HCT116 (cell line): ENCODE results near the gene ERCC4. TPM values are rescaled to one million over a fixed set of nuclear protein-coding genes. Genes with fewer than 3 reads are reported as not detected.

ENCODE experiments used
- ATAC-seq: fragments of 200-7000 bp; cut with Tn5 transposase; 2 replicates; pipeline ENCODE4 v1.9.1; 2020; ENCODE audit warnings: mild to moderate bottlenecking, moderate library complexity
- BruUV-seq: library from RNA; stranded (reverse); fragments of 400-500 nt; replicated peaks from 2 replicates; lab custom pipeline; 2021; lab: Mats Ljungman, UMichigan
- CTCF ChIA-PET: fragments of 300-600 bp; sonication (Branson Sonifier 250); formaldehyde crosslinking; loops from one replicate; lab custom pipeline; 2021; ENCODE audit warnings: antibody characterized with exemption; lab: Charles Lee
- POLR2A ChIA-PET: fragments of 300-600, 350-600 bp; sonication (Branson Sonifier 250); formaldehyde crosslinking; loops from one replicate; lab custom pipeline; 2021; ENCODE audit warnings: antibody characterized with exemption; lab: Charles Lee
- RAD21 ChIA-PET, 2 experiments: fragments of 300-600 bp; sonication (Branson Sonifier 250); formaldehyde crosslinking; loops; one replicate each; lab custom pipeline; 2023; ENCODE audit warnings: low total read pairs in 2 of 2; ENCODE audit not compliant: uncharacterized antibody in 2 of 2, unreplicated experiment in 2 of 2, low non-redundant PET in 1 of 2; lab: Charles Lee
- DNase-seq: peaks from one replicate; pipeline ENCODE4 v3.0.0-alpha.2; 2010; ENCODE audit warnings: low read depth, low spot score
- H2AFZ ChIP-seq: fragments of 200-600 bp; shearing (Covaris generic), sonication (generic); 2 replicates; pipeline ENCODE4 v1.6.1; 2017; ENCODE audit warnings: low read depth, mixed run types, mixed read lengths, antibody characterized with exemption, low read length; ENCODE audit not compliant: poor library complexity, severe bottlenecking
- H3K27ac ChIP-seq: 2 replicates; pipeline ENCODE4 v1.5.1; 2012; ENCODE audit warnings: low read depth, low read length
- H3K27me3 ChIP-seq: fragments of 200-600 bp; sonication (generic); 2 replicates; pipeline ENCODE4 v1.6.1; 2016; ENCODE audit warnings: mixed run types, low read length, mixed read lengths; ENCODE audit not compliant: insufficient read depth
- H3K36me3 ChIP-seq, 2 experiments: fragments of 200-500 bp in 1 of 2; fragments of 200-600 bp in 1 of 2; sonication (Bioruptor generic) in 1 of 2; sonication (generic) in 1 of 2; 2 replicates each; pipeline versions ENCODE4 v1.5.1 to v1.6.1; 2014 to 2016; ENCODE audit warnings: low read length in 2 of 2, inconsistent platforms in 1 of 2, mixed read lengths in 1 of 2, mixed run types in 1 of 2; ENCODE audit not compliant: insufficient read depth in 2 of 2, control insufficient read depth in 1 of 2
- H3K4me1 ChIP-seq, 2 experiments: fragments of 200-600 bp in 1 of 2; sonication (generic) in 1 of 2; 2 replicates each; pipeline versions ENCODE4 v1.5.1 to v1.6.1; 2012 to 2017; ENCODE audit warnings: low read length in 2 of 2, inconsistent platforms in 1 of 2, mild to moderate bottlenecking in 1 of 2, mixed read lengths in 1 of 2, mixed run types in 1 of 2, moderate library complexity in 1 of 2; ENCODE audit not compliant: insufficient read depth in 2 of 2, control insufficient read depth in 1 of 2
- H3K4me2 ChIP-seq: fragments of 200-600 bp; sonication (generic); 2 replicates; pipeline ENCODE4 v1.6.1; 2017; ENCODE audit warnings: mixed run types, low read length, mixed read lengths
- H3K4me3 ChIP-seq, 2 experiments: fragments of 200-600 bp in 1 of 2; sonication (generic) in 1 of 2; replicated peaks in 1 of 2; 2 replicates each; pipeline ENCODE4 v1.5.1; 2011 to 2016; ENCODE audit warnings: low read length in 2 of 2, control low read depth in 1 of 2, low read depth in 1 of 2, mild to moderate bottlenecking in 1 of 2, mixed read lengths in 1 of 2, mixed run types in 1 of 2
- H3K79me2 ChIP-seq: fragments of 200-600 bp; sonication (generic); 2 replicates; pipeline ENCODE4 v1.6.1; 2017; ENCODE audit warnings: mild to moderate bottlenecking, mixed run types, low read length, moderate library complexity, mixed read lengths; ENCODE audit not compliant: insufficient read depth
- H3K9ac ChIP-seq: fragments of 200-600 bp; sonication (generic); 2 replicates; pipeline ENCODE4 v1.6.1; 2016; ENCODE audit warnings: low read length, mixed read lengths
- H3K9me2 ChIP-seq: fragments of 200-600 bp; sonication (generic), shearing (Covaris generic); 2 replicates; pipeline ENCODE4 v1.6.1; 2017; ENCODE audit warnings: mixed run types, mild to moderate bottlenecking, moderate library complexity; ENCODE audit not compliant: insufficient read depth
- H3K9me3 ChIP-seq, 2 experiments: fragments of 200-500 bp in 1 of 2; fragments of 200-600 bp in 1 of 2; sonication (Bioruptor generic) in 1 of 2; sonication (generic) in 1 of 2; 2 replicates each; pipeline ENCODE4 v1.6.1; 2014 to 2017; ENCODE audit warnings: low read length in 2 of 2, mixed read lengths in 2 of 2, inconsistent platforms in 1 of 2, low read depth in 1 of 2, mild to moderate bottlenecking in 1 of 2, mixed run types in 1 of 2, moderate library complexity in 1 of 2; ENCODE audit not compliant: control insufficient read depth in 1 of 2, insufficient read depth in 1 of 2
- H4K20me1 ChIP-seq: fragments of 200-600 bp; sonication (generic), shearing (Covaris generic); 2 replicates; pipeline ENCODE4 v1.6.1; 2017; ENCODE audit warnings: mixed run types, mild to moderate bottlenecking, moderate library complexity; ENCODE audit not compliant: insufficient read depth
- CBX3 ChIP-seq: IDR thresholded peaks from 2 replicates; pipeline ENCODE4 v1.6.1; 2012; ENCODE audit warnings: low read depth
- CEBPB ChIP-seq: IDR thresholded peaks from 2 replicates; pipeline ENCODE4 v1.6.1; 2012; ENCODE audit warnings: low read depth
- EGR1 ChIP-seq: IDR thresholded peaks from 2 replicates; pipeline ENCODE4 v1.6.1; 2012; ENCODE audit warnings: low read depth
- ELF1 ChIP-seq: IDR thresholded peaks from 2 replicates; pipeline ENCODE4 v1.6.1; 2012; ENCODE audit warnings: low read depth, borderline replicate concordance
- EZH2 ChIP-seq: fragments of 200-600 bp; sonication (generic); IDR thresholded peaks from 2 replicates; pipeline ENCODE4 v1.6.1; 2017; ENCODE audit warnings: antibody characterized with exemption, mixed run types
- EZH2phosphoT487 ChIP-seq: fragments of 200-600 bp; IDR thresholded peaks from 2 replicates; pipeline ENCODE4 v1.6.1; 2018; ENCODE audit warnings: antibody characterized with exemption, borderline replicate concordance
- FOSL1 ChIP-seq: IDR thresholded peaks from 2 replicates; pipeline ENCODE4 v1.6.1; 2012; ENCODE audit warnings: low read depth
- JUND ChIP-seq: IDR thresholded peaks from 2 replicates; pipeline ENCODE4 v1.6.1; 2012
- MAX ChIP-seq: IDR thresholded peaks from 2 replicates; pipeline ENCODE4 v1.6.1; 2012
- SIN3A ChIP-seq: IDR thresholded peaks from 2 replicates; pipeline ENCODE4 v1.6.1; 2012; ENCODE audit warnings: low read depth
- SP1 ChIP-seq: IDR thresholded peaks from 2 replicates; pipeline ENCODE4 v1.6.1; 2012; ENCODE audit warnings: low read depth
- SRF ChIP-seq: IDR thresholded peaks from 2 replicates; pipeline ENCODE4 v1.6.1; 2012; ENCODE audit warnings: low read depth
- TCF7L2 ChIP-seq: IDR thresholded peaks from 2 replicates; pipeline ENCODE4 v1.7.0; 2011; ENCODE audit warnings: borderline replicate concordance, inconsistent platforms; ENCODE audit not compliant: insufficient read depth, insufficient read length; ENCODE audit errors: extremely low read depth
- YY1 ChIP-seq: IDR thresholded peaks from 2 replicates; pipeline ENCODE4 v1.6.1; 2011; ENCODE audit warnings: low read length, low read depth, moderate library complexity, mild to moderate bottlenecking; ENCODE audit not compliant: insufficient replicate concordance; ENCODE audit errors: extremely low read depth
- ZFX ChIP-seq: fragments of 450-650 bp; IDR thresholded peaks from 2 replicates; pipeline ENCODE4 v1.6.1; 2017
- ZNF274 ChIP-seq: fragments of 200-500 bp; sonication (Bioruptor generic); IDR thresholded peaks from 2 replicates; pipeline ENCODE4 v1.6.1; 2014; ENCODE audit warnings: mild to moderate bottlenecking, low read depth, low read length, inconsistent platforms
- intact Hi-C: fragments of 100-400 bp; cut with micrococcal nuclease; formaldehyde crosslinking; loops from 2 replicates; pipeline ENCODE4 v1.10.0; 2022
- total RNA-seq: library from RNA; stranded (reverse); gene quantifications from one replicate; pipeline ENCODE4 v1.2.1, GENCODE V29; 2021; ENCODE audit not compliant: unreplicated experiment
- TF ChIP-seq, protein P1 (sequence below): IDR thresholded peaks from 2 replicates; pipeline ENCODE4 v1.6.1; 2012
- TF ChIP-seq, protein P2 (sequence below): IDR thresholded peaks from 2 replicates; pipeline ENCODE4 v1.6.1; 2011; ENCODE audit warnings: mild to moderate bottlenecking, low read length, moderate library complexity; ENCODE audit not compliant: insufficient replicate concordance; ENCODE audit errors: extremely low read depth
- TF ChIP-seq, protein P3 (sequence below): IDR thresholded peaks from 2 replicates; pipeline ENCODE4 v1.6.1; 2012; ENCODE audit warnings: low read depth
- TF ChIP-seq, protein P4 (sequence below), 3 experiments: fragments of 200-600 bp in 1 of 3; sonication (generic) in 1 of 3; IDR thresholded peaks in 2 of 3; conservative IDR thresholded peaks in 1 of 3; 2 replicates each; pipeline ENCODE4 v1.5.1; 2012 to 2017; ENCODE audit warnings: low read depth in 2 of 3, low read length in 2 of 3, antibody characterized with exemption in 1 of 3, borderline replicate concordance in 1 of 3, control low read depth in 1 of 3, mild to moderate bottlenecking in 1 of 3, mixed read lengths in 1 of 3, mixed run types in 1 of 3, moderate library complexity in 1 of 3; ENCODE audit not compliant: insufficient read depth in 1 of 3

Gene ERCC4
- total RNA-seq, 1 experiment from 2014 or later = 10.4 TPM

DNA sequence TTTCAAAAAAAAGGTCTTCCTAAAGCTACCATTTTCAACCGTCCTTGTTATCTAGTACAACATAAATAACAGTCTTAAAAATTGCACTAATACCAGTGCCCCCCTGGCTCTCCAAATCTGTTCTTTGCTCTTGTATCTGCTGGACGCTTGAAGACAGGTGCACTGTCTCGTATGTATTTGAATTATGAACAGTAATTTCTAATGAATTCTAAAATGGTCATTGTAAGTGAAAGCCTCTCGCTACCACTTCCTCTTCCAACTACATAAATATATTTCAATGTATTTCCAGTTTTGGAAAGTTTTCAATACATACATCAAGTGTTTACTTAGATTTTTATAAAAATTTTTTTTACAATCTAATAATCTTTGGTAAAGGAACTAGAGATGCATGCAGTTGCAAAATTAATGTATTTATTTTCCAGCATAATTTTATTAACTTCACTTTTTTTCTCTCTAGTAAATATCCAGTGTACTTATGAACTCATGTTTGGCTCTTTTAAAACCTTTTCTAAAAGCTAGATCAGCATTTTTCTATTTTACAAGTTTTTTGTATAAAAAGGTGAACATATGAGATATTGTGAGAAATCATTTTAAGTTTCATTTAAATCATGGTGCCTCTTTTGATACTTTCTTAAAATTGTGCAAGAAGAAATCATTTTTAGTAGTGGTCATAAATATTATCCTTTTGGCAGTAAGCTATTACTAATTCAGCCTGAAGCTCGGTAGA is 31.0 kb downstream of the ERCC4 start:
- Histone ChIP-seq H2AFZ (no peak overlapping the region), H3K9ac (no peak overlapping the region), H3K9me3 (no peaks in the 10 kb centered on the region), H3K4me2 (no peak overlapping the region), H3K27me3 (no peaks in the 10 kb centered on the region), H3K9me2 (no peaks in the 10 kb centered on the region), H3K4me1 (peaks cover 0 to 3% of the 10 kb centered on the region in 2 experiments; a peak in 2 of 4 replicates), H3K79me2 (no peaks in the 10 kb centered on the region), H3K4me3 (no peak overlapping the region), H3K27ac (no peak overlapping the region), H4K20me1 (no peaks in the 10 kb centered on the region), H3K36me3 (no peaks in the 10 kb centered on the region)
- DNase-seq = no peak
- TF ChIP-seq ZNF274 (no peak), CEBPB (no peak), EZH2 (no peak), ZFX (no peak), SRF (no peak), EGR1 (no peak), CBX3 (no peak), ELF1 (no peak), MAX (no peak), FOSL1 (no peak), SIN3A (no peak), JUND (no peak), SP1 (no peak), TCF7L2 (no peak), EZH2phosphoT487 (no peak), YY1 (no peak)
- TF ChIP-seq, protein P1, sequence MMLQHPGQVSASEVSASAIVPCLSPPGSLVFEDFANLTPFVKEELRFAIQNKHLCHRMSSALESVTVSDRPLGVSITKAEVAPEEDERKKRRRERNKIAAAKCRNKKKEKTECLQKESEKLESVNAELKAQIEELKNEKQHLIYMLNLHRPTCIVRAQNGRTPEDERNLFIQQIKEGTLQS = no peak
- TF ChIP-seq, protein P2, sequence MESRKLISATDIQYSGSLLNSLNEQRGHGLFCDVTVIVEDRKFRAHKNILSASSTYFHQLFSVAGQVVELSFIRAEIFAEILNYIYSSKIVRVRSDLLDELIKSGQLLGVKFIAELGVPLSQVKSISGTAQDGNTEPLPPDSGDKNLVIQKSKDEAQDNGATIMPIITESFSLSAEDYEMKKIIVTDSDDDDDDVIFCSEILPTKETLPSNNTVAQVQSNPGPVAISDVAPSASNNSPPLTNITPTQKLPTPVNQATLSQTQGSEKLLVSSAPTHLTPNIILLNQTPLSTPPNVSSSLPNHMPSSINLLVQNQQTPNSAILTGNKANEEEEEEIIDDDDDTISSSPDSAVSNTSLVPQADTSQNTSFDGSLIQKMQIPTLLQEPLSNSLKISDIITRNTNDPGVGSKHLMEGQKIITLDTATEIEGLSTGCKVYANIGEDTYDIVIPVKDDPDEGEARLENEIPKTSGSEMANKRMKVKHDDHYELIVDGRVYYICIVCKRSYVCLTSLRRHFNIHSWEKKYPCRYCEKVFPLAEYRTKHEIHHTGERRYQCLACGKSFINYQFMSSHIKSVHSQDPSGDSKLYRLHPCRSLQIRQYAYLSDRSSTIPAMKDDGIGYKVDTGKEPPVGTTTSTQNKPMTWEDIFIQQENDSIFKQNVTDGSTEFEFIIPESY = no peak
- TF ChIP-seq, protein P3, sequence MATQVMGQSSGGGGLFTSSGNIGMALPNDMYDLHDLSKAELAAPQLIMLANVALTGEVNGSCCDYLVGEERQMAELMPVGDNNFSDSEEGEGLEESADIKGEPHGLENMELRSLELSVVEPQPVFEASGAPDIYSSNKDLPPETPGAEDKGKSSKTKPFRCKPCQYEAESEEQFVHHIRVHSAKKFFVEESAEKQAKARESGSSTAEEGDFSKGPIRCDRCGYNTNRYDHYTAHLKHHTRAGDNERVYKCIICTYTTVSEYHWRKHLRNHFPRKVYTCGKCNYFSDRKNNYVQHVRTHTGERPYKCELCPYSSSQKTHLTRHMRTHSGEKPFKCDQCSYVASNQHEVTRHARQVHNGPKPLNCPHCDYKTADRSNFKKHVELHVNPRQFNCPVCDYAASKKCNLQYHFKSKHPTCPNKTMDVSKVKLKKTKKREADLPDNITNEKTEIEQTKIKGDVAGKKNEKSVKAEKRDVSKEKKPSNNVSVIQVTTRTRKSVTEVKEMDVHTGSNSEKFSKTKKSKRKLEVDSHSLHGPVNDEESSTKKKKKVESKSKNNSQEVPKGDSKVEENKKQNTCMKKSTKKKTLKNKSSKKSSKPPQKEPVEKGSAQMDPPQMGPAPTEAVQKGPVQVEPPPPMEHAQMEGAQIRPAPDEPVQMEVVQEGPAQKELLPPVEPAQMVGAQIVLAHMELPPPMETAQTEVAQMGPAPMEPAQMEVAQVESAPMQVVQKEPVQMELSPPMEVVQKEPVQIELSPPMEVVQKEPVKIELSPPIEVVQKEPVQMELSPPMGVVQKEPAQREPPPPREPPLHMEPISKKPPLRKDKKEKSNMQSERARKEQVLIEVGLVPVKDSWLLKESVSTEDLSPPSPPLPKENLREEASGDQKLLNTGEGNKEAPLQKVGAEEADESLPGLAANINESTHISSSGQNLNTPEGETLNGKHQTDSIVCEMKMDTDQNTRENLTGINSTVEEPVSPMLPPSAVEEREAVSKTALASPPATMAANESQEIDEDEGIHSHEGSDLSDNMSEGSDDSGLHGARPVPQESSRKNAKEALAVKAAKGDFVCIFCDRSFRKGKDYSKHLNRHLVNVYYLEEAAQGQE = no peak
- TF ChIP-seq, protein P4, sequence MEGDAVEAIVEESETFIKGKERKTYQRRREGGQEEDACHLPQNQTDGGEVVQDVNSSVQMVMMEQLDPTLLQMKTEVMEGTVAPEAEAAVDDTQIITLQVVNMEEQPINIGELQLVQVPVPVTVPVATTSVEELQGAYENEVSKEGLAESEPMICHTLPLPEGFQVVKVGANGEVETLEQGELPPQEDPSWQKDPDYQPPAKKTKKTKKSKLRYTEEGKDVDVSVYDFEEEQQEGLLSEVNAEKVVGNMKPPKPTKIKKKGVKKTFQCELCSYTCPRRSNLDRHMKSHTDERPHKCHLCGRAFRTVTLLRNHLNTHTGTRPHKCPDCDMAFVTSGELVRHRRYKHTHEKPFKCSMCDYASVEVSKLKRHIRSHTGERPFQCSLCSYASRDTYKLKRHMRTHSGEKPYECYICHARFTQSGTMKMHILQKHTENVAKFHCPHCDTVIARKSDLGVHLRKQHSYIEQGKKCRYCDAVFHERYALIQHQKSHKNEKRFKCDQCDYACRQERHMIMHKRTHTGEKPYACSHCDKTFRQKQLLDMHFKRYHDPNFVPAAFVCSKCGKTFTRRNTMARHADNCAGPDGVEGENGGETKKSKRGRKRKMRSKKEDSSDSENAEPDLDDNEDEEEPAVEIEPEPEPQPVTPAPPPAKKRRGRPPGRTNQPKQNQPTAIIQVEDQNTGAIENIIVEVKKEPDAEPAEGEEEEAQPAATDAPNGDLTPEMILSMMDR (IDR thresholded peaks at IDR 0.05 in 2 of 3, conservative IDR thresholded peaks at IDR 0.05 in 1 of 3; ENCODE audit: borderline replicate concordance in 1 of 3, insufficient read depth in 1 of 3, low read depth in 2 of 3, low read length in 2 of 3) = no peak
- no peak for ATAC-seq
- ChIA-PET RAD21 (no interaction called here), POLR2A (no interaction called here), CTCF (interaction anchor here (1.3 kb wide), 1 partner anchor 27 kb away, joined by 5 read pairs; no protein-coding TSS in a partner anchor)
- no TSS peak for BruUV-seq
- intact Hi-C loops = no loop called here
